Osteoblast (primary cell): ENCODE results near the gene MTHFS. TPM values are rescaled to one million over a fixed set of nuclear protein-coding genes. Genes with fewer than 3 reads are reported as not detected.

ENCODE experiments used
- DNase-seq: peaks from one replicate; pipeline ENCODE4 v3.0.0; 2011; ENCODE audit warnings: low spot score, mixed read lengths; ENCODE audit not compliant: insufficient read length; ENCODE audit errors: missing footprints
- H2AFZ ChIP-seq: 2 replicates; pipeline ENCODE4 v1.6.0; 2011; ENCODE audit warnings: mild to moderate bottlenecking, low read length
- H3K27ac ChIP-seq: 2 replicates; pipeline ENCODE4 v1.5.1; 2011; ENCODE audit warnings: mild to moderate bottlenecking, low read depth, low read length, moderate library complexity
- H3K27me3 ChIP-seq: 2 replicates; pipeline ENCODE4 v1.6.0; 2012; ENCODE audit warnings: mild to moderate bottlenecking, control low read depth, inconsistent platforms, low read length, moderate library complexity; ENCODE audit not compliant: insufficient read depth
- H3K36me3 ChIP-seq: 2 replicates; pipeline ENCODE4 v1.5.1; 2011; ENCODE audit warnings: mild to moderate bottlenecking, low read length, control low read depth, moderate library complexity; ENCODE audit not compliant: insufficient read depth
- H3K4me1 ChIP-seq: 2 replicates; pipeline ENCODE4 v1.5.1; 2011; ENCODE audit warnings: mild to moderate bottlenecking, low read length, control low read depth, moderate library complexity; ENCODE audit not compliant: insufficient read depth
- H3K4me2 ChIP-seq: 2 replicates; pipeline ENCODE4 v1.6.0; 2011; ENCODE audit warnings: mild to moderate bottlenecking, low read length; ENCODE audit not compliant: insufficient read depth
- H3K4me3 ChIP-seq: fragments of 200-600 bp; sonication (generic); 3 replicates; pipeline ENCODE4 v1.5.1; 2012; ENCODE audit warnings: mild to moderate bottlenecking, low read length, inconsistent platforms; ENCODE audit not compliant: insufficient read depth
- H3K79me2 ChIP-seq: 2 replicates; pipeline ENCODE4 v1.6.0; 2012; ENCODE audit warnings: mild to moderate bottlenecking, low read length, control low read depth, inconsistent platforms; ENCODE audit not compliant: insufficient read depth
- H3K9me3 ChIP-seq: 2 replicates; pipeline ENCODE4 v1.5.1; 2011; ENCODE audit warnings: low read depth, low read length, control low read depth
- H4K20me1 ChIP-seq: 2 replicates; pipeline ENCODE4 v1.6.0; 2012; ENCODE audit warnings: mild to moderate bottlenecking, low read length, control low read depth; ENCODE audit not compliant: insufficient read depth
- total RNA-seq: library from RNA; depleted of rRNA; stranded (reverse); fragments of >200 nt; gene quantifications from 2 replicates; pipeline ENCODE4 v1.2.3, GENCODE V29; 2012
- TF ChIP-seq, protein P1 (sequence below): IDR thresholded peaks from 2 replicates; pipeline ENCODE4 v1.5.1; 2011; ENCODE audit warnings: mild to moderate bottlenecking, low read depth, low read length, moderate library complexity; ENCODE audit errors: extremely low read depth

MTHFS gene
- total RNA-seq, 1 donor = 17.0 TPM

DNA sequence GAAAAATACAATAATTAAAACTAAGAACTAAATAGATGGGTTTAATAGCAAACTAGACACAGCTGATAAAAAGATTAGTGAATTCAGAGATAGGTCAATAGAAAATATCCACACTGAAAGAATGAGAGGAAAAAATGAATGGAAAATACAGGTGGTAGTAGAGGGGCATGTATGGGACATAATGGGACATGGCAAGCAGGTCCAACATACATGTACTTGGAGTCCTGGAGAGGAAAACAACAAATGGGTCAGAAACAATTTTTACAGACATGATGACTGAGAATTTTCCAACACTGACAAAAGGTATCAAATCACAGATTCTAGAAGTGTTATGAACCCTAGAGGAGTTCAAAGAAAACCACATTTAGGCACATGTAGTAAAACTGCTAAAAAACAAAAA is 68.4 kb downstream of the MTHFS start:
- TF ChIP-seq, protein P1, sequence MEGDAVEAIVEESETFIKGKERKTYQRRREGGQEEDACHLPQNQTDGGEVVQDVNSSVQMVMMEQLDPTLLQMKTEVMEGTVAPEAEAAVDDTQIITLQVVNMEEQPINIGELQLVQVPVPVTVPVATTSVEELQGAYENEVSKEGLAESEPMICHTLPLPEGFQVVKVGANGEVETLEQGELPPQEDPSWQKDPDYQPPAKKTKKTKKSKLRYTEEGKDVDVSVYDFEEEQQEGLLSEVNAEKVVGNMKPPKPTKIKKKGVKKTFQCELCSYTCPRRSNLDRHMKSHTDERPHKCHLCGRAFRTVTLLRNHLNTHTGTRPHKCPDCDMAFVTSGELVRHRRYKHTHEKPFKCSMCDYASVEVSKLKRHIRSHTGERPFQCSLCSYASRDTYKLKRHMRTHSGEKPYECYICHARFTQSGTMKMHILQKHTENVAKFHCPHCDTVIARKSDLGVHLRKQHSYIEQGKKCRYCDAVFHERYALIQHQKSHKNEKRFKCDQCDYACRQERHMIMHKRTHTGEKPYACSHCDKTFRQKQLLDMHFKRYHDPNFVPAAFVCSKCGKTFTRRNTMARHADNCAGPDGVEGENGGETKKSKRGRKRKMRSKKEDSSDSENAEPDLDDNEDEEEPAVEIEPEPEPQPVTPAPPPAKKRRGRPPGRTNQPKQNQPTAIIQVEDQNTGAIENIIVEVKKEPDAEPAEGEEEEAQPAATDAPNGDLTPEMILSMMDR = no peak
- no peak overlapping the region for H3K27ac ChIP-seq
- no peak overlapping the region for H3K4me3 ChIP-seq
- H2AFZ ChIP-seq = no peak overlapping the region
- no peak overlapping the region for H3K4me2 ChIP-seq
- no peaks in the 10 kb centered on the region for H4K20me1 ChIP-seq
- H3K79me2 ChIP-seq = no peaks in the 10 kb centered on the region
- H3K9me3 ChIP-seq = no peaks in the 10 kb centered on the region
- no peaks in the 10 kb centered on the region for H3K4me1 ChIP-seq
- DNase-seq = no peak
- no peaks in the 10 kb centered on the region for H3K27me3 ChIP-seq
- H3K36me3 ChIP-seq = no peaks in the 10 kb centered on the region

DNA sequence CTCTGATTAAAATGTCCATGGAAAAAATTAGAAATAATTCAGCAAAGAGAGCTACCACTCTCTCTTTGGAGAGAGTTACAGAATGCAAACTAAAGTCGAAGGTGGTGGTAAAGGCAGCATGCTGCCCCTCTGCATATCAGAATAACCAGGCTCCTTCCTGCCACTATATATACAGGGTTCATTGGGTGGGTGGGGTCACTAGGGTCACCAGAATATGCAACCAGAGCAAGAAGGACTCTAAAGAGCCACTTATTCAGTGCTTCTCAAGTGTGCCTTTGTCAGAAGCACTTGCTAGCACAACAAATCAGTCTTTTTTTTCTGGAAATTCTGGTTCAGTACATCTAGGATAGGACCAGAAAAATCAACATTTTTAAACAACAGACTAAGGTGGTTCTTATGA is 70.0 kb downstream of the MTHFS start:
- H3K4me2 ChIP-seq = no peak overlapping the region
- no peaks in the 10 kb centered on the region for H4K20me1 ChIP-seq
- no peak overlapping the region for H2AFZ ChIP-seq
- no peak for DNase-seq
- H3K9me3 ChIP-seq = no peaks in the 10 kb centered on the region
- H3K27ac ChIP-seq = no peak overlapping the region
- no peak overlapping the region for H3K4me3 ChIP-seq
- no peaks in the 10 kb centered on the region for H3K27me3 ChIP-seq
- no peaks in the 10 kb centered on the region for H3K79me2 ChIP-seq
- H3K36me3 ChIP-seq = no peaks in the 10 kb centered on the region
- H3K4me1 ChIP-seq = no peaks in the 10 kb centered on the region
- TF ChIP-seq, protein P1 = no peak

DNA sequence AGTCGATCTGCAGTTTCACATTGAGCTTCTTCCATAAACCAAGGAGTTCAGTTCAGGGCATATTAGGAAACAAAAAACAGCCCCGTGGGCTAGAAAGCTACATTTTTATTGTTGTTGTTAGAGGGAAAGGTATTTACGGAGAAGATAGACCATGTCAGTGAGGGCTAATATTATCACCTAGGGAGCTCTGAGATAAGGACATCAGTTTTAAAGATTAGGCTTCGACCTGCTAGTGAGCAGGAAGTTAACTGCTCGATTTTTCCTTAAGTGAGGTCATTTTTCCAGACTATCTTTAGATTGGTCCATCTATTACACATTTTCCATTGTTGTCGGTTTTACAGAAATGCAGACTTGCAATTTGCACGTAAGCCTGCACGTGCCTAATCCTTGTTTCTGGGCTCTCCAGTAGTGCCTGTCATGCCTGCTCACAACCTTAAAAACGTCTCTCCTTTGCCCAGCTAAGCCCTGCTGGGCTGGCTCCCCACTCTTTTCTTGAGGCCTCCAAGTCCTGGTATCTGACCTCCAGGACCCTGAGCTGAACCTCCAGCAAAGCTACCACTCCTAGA is 72.6 kb downstream of the MTHFS start:
- Histone ChIP-seq H3K4me3 (no peak overlapping the region), H3K27ac (no peak overlapping the region), H3K27me3 (no peaks in the 10 kb centered on the region), H3K36me3 (no peaks in the 10 kb centered on the region), H2AFZ (no peak overlapping the region), H3K9me3 (no peaks in the 10 kb centered on the region), H3K4me1 (no peaks in the 10 kb centered on the region), H4K20me1 (no peaks in the 10 kb centered on the region), H3K4me2 (no peak overlapping the region), H3K79me2 (no peaks in the 10 kb centered on the region)
- TF ChIP-seq, protein P1 = no peak
- no peak for DNase-seq

DNA sequence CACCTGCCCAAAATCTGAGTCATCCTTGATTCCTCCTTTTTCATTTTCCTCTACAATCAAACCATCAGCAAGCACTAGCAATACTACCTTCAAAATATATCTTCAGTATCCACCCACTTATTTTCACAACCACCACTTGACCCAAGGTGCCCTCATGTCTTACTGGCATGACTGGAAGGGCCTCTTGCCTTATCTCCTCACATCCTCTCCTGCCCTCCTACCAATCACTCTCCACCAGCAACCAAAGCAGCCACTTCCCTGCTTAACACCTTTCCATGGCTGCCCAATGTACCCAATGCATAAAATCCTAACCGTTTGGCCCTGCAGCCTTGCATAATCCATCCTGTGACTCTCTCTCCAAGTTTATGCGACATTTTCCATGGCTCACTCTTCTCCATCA is 76.0 kb downstream of the MTHFS start:
- no peaks in the 10 kb centered on the region for H3K27me3 ChIP-seq
- no peak overlapping the region for H3K4me3 ChIP-seq
- no peaks in the 10 kb centered on the region for H3K79me2 ChIP-seq
- H3K36me3 ChIP-seq = no peaks in the 10 kb centered on the region
- TF ChIP-seq, protein P1 = no peak
- H3K4me2 ChIP-seq = no peak overlapping the region
- no peaks in the 10 kb centered on the region for H4K20me1 ChIP-seq
- no peak overlapping the region for H3K27ac ChIP-seq
- no peak for DNase-seq
- no peaks in the 10 kb centered on the region for H3K4me1 ChIP-seq
- no peaks in the 10 kb centered on the region for H3K9me3 ChIP-seq
- H2AFZ ChIP-seq = no peak overlapping the region
